Liver (tissue), 2 donors: ENCODE measurements around the gene GIPC2.

Experiments used
- CTCF ChIP-seq: fragments of 150-350 bp; IDR thresholded peaks from 2 replicates; pipeline ENCODE4 v1.5.1; 2017; ENCODE audit warnings: improper control_type of control experiment, low read depth, low read length; ENCODE audit not compliant: missing input control
- FOXA2 ChIP-seq: IDR thresholded peaks from 2 replicates; pipeline ENCODE4 v1.6.1; 2016; ENCODE audit warnings: antibody characterized with exemption
- donor health status: healthy.

GRCh38 chr1:78102916-78103315, 57.1 kb downstream of the GIPC2 start:
- no peak for TF ChIP-seq CTCF
- no peak for TF ChIP-seq FOXA2
